Forelimb muscle (tissue), 1 donor: ENCODE measurements around the gene ARFGAP3. TPM values are rescaled to one million over a fixed set of nuclear protein-coding genes. Genes with fewer than 3 reads are reported as not detected.
"Not testable (repeated sequence)": the region's sequence is repeated elsewhere in the genome, so short reads cannot be mapped to it uniquely, and the experiment has no call there.

Source experiments
- DNase-seq: peaks from one replicate; pipeline ENCODE4 v3.0.0-alpha.2; 2013; ENCODE audit warnings: low read depth
- polyA plus RNA-seq: library from polyadenylated mRNA; unstranded; fragments of 120-200 nt; gene quantifications from one replicate; pipeline ENCODE4 v1.2.1, GENCODE V29; 2013; ENCODE audit not compliant: insufficient read length

Gene ARFGAP3
- polyA plus RNA-seq, 1 donor: 37.3 TPM

DNA sequence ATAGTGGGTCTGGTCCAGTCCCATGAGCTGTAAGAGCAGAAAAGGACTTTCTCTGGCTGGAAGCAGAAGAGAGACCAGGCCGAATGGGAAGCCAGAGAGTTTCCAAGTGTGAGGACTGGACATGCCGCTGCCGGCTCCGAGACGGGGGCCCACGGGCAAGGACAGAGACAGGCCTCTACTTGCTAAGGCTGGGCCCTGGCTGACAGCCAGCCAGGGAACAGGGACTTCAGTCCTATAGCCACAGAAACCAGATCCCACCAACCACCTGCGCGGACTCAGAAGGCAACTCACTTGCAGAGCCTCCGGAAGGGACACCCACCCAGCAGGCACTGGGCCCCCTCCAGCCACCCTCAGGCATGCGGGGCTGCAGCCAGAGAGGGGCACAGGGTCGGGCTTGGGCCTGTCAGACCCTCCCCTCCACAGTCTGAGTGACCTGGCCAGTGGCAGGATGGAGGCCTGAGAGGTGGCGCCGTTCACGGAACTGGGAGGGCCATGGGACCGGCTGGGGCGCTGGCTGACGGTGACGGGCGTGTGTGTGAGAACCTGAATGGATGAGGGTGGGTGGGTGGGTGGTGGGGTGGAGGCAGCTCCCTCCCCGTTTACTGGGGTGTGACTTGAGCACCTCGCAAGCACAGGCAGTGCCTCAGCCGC lies 88.6 kb downstream of the ARFGAP3 start:
- DNase-seq: no peak

DNA sequence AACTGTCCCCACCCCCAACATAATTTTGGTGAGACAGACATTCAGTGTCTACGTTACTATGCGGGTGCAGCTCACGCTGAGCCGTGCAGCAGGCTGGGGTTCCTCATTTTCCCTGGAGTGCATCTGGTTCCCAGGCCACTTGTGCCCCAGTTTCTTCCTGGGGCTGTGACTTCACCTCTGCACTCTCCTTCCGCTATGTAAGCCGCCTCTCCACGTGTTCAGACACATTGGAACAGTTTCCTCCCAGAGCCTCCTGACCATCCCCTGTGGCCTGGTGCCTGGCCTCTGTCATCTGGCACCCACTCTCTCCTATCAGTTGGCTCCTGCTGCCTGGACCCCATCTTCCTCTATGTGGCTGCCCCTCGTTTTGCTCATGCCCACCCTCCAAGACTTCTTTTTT lies 90.2 kb downstream of the ARFGAP3 start:
- no peak for DNase-seq

DNA sequence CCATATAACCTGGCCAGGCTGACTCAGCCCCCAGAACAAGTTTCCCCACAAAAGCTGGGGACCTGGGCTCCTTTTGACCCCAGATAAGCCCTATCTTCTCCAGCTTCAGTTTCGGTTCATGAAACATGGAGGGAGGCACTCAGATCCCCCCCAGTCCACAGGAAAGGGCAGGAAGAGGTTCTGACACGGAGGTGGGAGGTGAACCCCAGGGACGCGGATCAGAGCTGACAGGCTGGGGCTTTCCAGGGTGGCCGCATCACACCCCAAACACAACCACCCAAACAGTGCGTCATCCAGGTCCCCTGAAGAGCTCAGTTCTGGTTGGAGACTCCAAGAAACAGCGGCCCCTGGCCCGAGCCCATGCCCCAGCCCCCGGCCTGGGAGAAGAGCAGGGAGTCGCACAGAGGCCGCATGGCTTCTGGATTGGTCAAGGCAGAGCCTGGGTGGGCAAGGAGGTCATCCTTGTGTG lies 92.1 kb downstream of the ARFGAP3 start:
- no peak for DNase-seq

DNA sequence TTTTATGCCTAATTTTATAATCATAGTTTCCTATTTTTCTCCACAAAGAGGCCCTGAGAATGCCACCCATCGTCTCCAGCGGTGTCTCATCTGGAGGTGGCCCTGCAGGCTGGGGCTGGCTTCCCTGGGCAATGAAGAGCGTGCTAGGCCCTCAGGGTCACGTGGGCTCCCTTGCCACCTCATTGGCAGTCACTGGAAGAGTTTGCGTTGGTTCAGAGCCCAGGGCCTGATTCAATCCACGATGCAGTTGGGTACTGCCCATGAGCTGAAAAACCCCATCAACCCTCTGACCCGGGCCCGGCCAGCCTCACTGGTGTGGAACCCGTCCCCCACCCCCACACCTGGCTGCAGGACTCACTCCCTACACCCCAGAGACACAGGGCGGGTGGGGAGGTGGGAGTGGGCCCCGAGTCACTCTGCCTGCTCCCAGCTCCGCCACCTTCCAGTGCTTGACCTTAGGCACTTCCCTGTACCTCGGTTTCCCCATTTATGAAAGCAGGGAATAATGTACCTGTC lies 93.0 kb downstream of the ARFGAP3 start:
- DNase-seq: no peak

DNA sequence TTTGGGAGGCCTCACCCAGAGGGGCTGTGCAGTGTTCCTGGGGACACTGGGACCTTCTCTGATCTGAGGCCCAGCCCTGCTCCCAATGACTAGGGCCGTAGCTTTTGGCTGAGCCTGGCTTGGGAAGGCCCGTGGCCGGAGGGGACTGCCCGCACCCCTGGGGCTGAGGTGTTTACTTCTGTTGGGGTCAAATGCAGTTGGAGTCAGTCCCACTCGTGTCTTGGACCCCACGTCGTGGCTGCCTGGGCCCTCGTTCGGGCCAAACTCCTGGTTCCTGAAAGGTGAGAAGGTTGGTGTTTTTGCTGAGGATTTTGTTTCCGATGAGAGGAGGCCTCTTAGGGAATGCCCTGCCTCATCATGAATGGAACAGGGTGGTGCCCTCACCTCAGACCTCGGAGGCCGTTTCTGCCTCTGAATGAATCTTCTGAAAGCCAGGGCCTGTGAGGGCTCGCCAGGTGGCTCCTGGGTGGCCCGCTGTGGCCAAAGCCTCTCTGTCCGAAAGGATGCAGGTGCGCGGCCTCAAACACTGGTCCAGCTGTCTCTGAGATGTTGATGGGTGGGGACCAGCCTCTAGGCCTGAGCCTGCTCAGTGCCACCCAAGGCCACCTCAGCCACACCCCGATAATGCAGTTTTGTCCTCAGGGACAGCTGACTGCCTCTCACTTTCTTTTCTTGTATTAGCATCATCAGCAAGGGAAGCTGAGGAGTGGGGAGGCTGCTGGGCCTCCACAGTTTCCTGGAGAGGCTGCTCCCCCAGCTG lies 96.1 kb downstream of the ARFGAP3 start:
- DNase-seq: no peak

DNA sequence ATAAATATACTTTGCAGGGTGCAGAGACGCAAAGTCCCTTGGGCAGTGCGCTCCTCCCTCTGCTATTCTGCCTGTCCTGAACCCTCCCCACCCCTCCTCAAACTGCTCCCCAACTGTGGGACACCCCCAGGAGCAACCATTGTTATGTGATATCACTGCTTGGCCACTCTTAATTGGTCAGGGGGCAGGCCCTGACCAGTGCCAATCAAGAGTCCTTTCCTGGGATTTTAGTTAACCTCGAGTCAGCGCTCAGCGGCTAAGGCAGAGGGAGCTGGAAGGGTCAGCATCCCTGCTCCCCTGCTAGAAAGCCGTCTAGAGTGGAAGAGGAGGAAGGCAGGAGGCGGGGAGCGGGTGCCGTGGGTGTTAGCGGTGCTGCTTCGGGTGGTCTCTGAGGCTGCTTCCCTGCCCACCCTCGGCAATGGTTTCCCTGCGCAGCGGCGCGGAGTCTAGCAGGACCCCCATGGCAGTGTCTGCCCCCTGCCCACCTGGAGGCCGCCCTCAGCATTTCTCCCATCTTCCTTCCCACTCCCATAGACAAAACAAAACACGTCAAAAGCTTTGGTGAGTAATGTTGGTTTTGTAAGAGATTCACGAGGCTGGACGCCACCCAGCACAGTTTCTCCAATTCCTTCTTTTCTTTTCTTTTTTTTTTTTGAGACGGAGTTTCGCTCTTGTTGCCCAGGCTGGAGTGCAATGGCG lies 98.0 kb downstream of the ARFGAP3 start:
- no peak for DNase-seq

DNA sequence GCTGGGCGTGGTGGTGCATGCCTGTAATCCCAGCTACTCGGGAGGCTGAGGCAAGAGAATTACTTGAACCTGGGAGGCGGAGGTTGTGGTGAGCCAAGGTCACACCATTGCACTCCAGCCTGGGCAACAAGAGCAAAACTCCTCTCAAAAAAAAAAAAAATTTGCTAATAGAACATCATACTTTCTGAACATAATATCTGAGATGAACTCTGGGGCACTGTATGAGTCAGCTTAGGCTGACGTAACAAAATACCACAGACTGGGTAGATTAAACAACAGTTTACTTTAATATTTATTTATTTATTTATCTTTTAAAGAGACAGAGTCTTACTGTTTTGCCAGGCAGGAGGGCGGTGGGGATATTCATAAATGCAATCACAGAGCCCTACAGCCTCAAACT lies 101.5 kb downstream of the ARFGAP3 start:
- not testable (repeated sequence) for DNase-seq

DNA sequence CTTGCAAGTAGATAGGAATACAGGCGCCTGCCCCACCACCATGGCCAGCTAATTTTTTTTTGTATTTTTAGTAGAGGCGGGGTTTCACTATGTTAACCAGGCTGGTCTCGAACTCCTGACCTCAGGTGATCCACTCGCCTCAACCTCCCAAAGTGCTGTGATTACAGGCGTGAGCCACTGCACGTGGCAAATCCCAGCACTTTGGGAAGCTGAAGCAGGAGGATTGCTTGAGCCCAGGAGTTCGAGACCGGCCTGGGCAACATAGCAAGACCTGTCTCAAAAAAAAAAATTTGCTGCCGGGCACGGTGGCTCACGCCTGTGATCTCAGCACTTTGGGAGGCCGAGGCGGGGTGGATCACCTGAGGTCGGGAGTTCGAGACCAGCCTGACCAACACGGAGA lies 102.0 kb downstream of the ARFGAP3 start:
- not testable (repeated sequence) for DNase-seq

DNA sequence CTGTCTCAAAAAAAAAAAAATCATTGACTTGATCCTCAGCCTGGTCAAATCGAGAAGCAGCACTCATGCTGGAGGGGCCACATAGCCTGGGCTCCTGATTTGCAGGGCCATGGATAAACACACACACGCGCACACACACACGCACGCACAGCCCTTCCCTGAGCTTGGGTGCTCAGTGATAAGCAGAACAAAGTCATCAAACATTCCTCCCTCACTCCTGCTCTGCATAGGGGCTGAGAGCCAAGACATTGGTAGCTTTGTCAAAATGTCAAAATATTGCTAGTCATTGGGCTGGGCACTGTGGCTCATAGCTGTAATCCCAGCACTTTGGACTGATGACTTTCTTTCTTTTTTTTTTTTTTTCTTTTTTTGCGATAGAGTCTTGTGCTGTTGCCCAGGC lies 102.4 kb downstream of the ARFGAP3 start:
- no peak for DNase-seq

DNA sequence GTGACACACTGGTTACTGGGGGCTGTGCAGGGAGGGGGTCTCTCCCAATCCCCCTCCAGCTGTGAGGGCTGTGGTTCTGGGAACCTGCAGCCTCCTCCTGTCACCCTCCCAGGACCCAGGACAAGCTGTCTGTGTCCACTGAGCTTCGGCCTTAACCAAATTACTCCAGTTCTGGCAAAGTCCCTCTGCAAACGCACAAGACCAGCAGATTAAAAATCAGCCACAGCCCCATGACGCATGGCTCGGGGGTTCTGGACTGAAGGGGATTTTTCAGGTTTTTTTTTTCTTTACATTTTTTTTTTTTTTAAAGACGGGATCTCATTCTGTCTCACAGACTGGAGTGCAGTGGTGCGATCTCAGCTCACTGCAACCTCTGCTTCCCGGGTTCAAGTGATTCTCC lies 104.2 kb downstream of the ARFGAP3 start:
- DNase-seq: no peak

DNA sequence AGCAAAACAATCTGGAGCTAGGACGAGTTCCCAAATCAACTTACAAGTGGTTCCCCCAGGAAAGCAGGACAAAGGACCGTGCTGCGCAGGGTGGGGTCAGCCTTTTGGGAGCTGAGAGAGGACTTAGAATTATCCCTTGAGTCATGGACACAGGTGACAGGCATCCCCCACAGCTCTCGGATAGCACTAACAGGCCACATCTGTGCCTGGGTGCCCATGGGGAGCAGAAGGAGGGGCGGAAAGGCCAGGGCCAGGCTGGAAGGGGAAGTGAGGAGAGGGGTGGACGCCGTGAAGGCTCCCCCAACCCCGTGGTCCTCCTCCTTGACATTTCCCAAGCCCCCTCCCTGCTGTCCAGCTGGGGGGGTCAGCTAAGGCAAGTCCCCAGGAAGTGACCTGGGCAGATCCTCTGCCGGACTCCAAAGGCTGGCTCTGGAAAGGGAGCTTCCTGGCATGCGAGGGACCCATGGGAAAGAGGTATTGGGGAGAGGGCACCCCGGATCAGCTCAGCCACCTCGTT lies 104.8 kb downstream of the ARFGAP3 start:
- no peak for DNase-seq

DNA sequence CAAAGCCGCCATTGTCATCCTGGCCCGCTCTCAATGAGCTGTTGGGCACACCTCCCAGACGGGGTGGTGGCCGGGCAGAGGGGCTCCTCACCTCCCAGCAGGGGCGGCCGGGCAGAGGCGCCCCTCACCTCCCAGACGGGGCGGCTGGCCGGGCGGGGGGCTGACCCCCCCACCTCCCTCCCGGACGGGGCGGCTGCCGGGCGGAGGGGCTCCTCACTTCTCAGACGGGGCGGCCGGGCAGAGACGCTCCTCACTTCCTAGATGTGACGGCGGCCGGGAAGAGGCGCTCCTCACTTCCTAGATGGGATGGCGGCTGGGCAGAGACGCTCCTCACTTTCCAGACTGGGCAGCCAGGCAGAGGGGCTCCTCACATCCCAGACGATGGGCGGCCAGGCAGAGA lies 106.7 kb downstream of the ARFGAP3 start:
- not testable (repeated sequence) for DNase-seq

DNA sequence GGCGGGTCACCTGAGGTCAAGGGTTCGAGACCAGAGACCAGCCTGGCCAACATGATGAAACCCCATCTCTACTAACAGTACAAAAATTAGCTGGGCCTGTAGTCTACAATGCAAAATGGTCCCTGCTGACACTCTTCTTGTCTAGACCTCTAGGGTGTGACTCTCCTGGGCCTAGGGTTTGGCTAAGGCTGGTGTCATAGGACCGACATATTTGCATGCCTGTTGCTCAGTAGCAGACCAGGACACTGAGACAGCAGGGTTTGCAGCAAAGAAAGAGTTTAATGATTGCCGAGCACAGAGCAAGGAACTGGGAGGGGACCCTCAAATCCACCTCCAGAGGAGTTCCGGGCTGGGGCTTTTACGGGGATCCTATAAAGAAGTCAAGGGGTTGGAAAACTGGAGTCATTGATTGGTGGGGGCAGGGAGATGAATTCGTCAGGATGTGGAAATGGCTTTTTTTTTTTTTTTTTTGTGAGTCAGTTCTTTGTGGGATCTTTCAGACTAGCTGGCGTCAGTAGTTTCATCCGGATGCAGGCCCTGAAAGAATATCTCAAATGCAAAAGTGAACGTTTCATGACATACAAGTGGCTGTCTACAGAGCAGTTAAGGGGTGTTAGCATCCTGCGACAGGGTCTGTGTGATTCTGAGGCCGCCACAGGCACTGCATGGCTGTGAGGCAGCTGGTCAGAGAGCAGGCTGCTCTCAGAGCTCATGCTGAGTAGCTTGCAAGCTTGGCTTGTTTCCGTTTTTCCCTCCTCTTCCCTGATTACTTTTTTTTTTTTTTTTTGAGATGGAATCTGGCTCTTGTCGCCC lies 109.2 kb downstream of the ARFGAP3 start:
- no peak for DNase-seq

Other genes with a start within 250 kb of the ARFGAP3 start
- 54.9 TPM for gene POLDIP3, start 242.4 kb downstream of the ARFGAP3 start, polyA plus RNA-seq
- gene ATP5MGL, start 216.7 kb downstream of the ARFGAP3 start, polyA plus RNA-seq: 0.18 TPM
- 156 TPM for gene CYB5R3, start 207.9 kb downstream of the ARFGAP3 start, polyA plus RNA-seq
- 29.1 TPM for gene A4GALT, start 136.4 kb downstream of the ARFGAP3 start, polyA plus RNA-seq
- 28.3 TPM for gene PACSIN2, start 157.9 kb upstream of the ARFGAP3 start, polyA plus RNA-seq
- gene TTLL1, start 232.1 kb upstream of the ARFGAP3 start, polyA plus RNA-seq: 9.6 TPM